Measurements from ENCODE around the gene LGR6.
"Not testable (repeated sequence)": the region's sequence is repeated elsewhere in the genome, so short reads cannot be mapped to it uniquely, and the experiment has no call there.

Gene LGR6

GRCh38 chr1:202349206-202349928 is 155.8 kb downstream of the LGR6 start:
- DNase-seq = no peak

DNA sequence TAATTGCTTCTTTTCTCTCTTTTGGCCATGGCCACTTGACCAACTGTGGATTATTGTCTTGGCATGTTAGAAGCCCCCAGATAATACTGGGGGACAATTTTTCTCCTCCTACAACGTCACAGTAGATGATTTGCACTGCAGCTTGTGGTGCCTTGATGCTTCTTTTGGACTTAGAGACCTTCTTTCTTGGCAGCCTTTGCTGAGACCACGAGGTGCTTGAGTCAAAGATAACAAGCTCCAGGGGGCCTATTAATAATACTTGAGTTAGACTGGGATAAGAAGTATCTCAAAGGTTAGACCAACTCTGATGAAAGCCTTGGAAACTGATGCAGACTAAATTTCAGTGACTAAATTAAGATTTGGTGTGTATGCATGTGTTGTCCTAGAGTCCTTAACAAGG is 158.1 kb downstream of the LGR6 start:
- no peak for DNase-seq

DNA sequence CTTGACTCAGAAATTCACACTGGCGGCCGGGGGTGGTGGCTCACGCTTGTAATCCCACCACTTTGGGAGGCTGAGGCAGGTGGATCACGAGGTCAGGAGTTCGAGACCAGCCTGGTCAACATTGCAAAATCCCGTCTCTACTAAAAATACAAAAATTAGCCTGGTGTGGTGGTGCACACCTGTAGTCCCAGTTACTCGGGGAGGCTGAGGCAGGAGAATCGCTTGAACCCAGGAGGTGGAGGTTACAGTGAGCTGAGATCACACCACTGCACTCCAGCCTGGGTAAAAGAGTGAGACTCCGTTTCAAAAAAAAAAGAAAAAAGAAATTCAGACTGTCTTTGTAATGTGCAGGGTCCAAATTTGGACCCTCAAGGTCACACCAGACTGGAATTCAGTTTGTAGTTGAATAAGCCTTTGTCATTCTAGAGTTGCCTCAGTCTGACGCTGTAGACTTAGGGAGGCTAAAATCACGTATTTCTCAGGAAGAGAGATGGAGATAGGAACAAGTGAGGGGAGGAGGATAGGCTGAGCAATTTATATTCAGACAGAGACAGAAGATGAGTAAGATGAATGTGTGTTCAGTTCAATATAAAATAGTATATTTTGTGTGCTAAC is 159.1 kb downstream of the LGR6 start:
- not testable (repeated sequence) for DNase-seq

DNA sequence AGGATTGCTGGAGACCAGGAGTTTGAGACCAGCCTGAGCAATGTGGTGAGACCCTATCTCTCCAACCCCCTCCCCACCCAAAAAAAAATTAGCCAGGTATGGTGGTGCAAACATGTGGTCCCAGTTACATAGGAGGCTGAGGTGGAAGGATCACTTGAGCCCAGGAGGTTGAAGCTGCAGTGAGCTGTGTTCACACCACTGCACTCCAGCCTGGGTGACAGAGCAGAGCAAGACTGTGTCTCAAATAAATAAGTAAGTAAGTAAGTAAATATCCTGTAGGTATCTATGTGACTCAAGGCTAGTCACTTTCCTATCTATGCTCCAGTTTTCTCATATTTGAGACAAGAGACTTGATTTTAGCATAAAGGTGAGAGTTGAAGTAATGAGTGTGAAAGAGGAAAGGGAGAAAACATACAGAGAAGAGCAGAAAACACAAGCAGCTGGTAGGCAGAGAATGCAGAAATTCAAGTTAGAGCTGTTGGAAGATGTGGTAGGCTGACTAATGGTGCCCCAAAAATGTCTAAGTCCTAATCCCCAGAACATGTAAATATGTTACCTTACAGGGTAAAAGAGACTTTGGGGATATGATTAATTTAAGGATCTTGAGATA is 162.4 kb downstream of the LGR6 start:
- DNase-seq = no peak

DNA sequence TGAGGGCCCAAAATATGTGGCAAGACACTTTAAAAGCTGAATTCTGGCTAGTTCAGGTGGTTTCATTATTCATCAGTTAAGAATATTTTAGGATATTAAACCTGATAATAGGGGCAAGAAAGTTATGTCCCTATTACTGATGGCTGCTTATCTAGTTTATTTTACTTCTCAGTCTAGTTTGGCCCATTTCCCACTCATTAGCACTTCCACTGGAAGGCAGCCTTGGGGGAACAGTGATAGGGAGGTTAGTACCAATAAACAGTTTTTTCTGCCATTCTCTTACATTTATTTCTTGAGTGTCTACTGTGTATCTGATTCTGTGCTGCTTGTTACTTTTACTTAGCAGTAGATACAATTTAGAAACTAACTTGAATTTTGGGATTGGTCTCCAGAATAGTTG is 163.9 kb downstream of the LGR6 start:
- no peak for DNase-seq

GRCh38 chr1:202361224-202361623 is 167.6 kb downstream of the LGR6 start:
- DNase-seq = no peak

DNA sequence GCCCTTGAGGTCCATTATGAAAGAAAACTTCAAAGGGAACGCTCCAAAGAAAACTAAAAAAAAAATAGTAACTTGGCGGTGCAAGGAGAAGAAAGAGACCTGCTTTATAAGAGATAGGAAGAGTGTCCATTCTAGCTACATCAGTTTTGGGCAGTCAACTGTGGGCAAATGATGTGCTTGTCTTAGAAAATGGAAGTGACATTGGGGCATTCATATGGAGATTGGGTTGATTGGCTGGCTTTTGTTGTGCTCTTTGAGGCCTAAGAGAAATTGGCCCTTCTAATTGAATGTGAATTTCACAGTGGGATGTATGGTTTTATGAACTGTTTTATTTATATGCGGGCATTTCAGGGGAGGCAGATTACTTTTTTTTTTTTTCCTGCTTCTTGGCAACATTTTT is 168.1 kb downstream of the LGR6 start:
- no peak for DNase-seq

- no peak for DNase-seq
These were observed 168.6 kb downstream of the LGR6 start for GRCh38 chr1:202362212-202362611.

DNA sequence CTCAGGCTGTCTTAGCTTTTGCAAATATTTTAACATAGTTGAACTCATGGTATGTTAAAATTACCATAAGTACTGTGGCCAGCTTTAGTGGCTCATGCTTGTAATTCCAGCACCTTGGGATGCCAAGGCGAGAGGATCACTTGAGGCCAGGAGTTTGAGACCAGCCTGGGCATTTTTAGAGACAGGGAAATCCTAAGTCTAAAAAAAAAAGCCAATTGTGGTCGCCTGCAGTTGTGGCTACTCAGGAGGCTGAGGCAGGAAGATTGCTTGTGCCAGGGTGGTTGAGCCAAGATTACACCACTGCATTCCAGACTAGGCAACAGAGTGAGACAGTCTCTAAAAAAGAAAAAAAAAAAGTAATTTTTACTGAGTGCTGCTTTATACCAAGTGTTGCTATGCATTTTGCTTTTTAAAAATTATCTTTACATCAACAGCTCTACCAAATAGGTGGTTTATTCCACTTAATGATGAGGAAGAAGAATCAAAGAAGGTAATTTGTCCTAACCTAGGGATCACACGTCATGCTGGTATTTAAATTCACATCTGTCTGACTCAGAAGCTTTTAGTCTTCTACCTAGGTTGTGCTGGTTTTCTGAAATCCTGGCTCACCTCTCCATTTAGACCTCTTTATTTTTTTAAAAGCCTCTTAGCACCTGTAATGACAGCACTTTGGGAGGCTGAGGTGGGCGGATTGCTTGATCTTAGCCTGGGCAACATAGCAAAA is 171.7 kb downstream of the LGR6 start:
- DNase-seq = no peak

DNA sequence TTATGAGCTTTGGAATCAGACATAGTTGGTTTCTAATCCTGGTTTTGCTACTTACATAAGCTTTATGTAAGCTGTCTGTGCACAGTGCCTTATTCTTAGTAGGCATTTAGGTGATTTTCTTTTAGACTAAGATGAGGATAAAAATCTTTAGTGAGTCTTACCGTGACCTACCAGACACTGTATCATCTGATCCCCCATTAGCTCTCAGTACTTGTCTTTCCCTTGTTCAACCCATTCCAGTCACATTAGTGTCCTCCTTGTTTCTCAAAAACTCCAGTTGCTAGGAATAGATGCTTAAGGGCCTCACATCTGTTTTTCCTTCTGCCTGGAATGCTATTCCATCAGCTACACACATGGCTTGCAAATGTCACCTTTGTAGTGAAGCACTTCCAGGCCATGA is 173.7 kb downstream of the LGR6 start:
- DNase-seq = no peak
